Effector memory CD4-positive, alpha-beta T cell (primary cell): ENCODE results near the gene RHEX.

ENCODE experiments used
- DNase-seq, 3 donors: peaks; one replicate each; pipeline ENCODE4 v3.0.0-alpha.2; 2020
- H3K27ac ChIP-seq: 2 replicates; pipeline ENCODE4 v1.7.0; 2013; ENCODE audit warnings: mild to moderate bottlenecking, low read length, moderate library complexity; ENCODE audit not compliant: insufficient read depth, poor library complexity, severe bottlenecking
- H3K27me3 ChIP-seq: replicated peaks from 2 replicates; pipeline ENCODE4 v1.7.0; 2013; ENCODE audit warnings: mild to moderate bottlenecking, low read length; ENCODE audit not compliant: insufficient read depth, control insufficient read depth, poor library complexity, severe bottlenecking
- H3K36me3 ChIP-seq: 2 replicates; pipeline ENCODE4 v1.7.0; 2013; ENCODE audit warnings: mild to moderate bottlenecking, low read length, moderate library complexity; ENCODE audit not compliant: control insufficient read depth, insufficient read depth
- H3K4me1 ChIP-seq: 2 replicates; pipeline ENCODE4 v1.7.0; 2013; ENCODE audit warnings: low read length, mild to moderate bottlenecking; ENCODE audit not compliant: control insufficient read depth, insufficient read depth, poor library complexity, severe bottlenecking
- H3K4me3 ChIP-seq: 2 replicates; pipeline ENCODE4 v1.7.0; 2013; ENCODE audit warnings: low read length, low read depth, mild to moderate bottlenecking; ENCODE audit not compliant: insufficient read depth, poor library complexity, severe bottlenecking
- H3K9me3 ChIP-seq: 2 replicates; pipeline ENCODE4 v1.7.0; 2013; ENCODE audit warnings: mild to moderate bottlenecking, low read length, moderate library complexity; ENCODE audit not compliant: control insufficient read depth

The RHEX gene

GRCh38 chr1:206013026-206013795 is 39.8 kb upstream of the RHEX start:
- Histone ChIP-seq H3K36me3 (no peaks in the 10 kb centered on the region), H3K4me1 (no peaks in the 10 kb centered on the region), H3K27ac (no peak overlapping the region), H3K9me3 (no peaks in the 10 kb centered on the region), H3K4me3 (no peak overlapping the region), H3K27me3 (no peaks in the 10 kb centered on the region)
- DNase-seq = no peak

- no peak overlapping the region for H3K27ac ChIP-seq
- H3K4me3 ChIP-seq = no peak overlapping the region
- no peaks in the 10 kb centered on the region for H3K4me1 ChIP-seq
- H3K9me3 ChIP-seq = no peaks in the 10 kb centered on the region
- H3K36me3 ChIP-seq = no peaks in the 10 kb centered on the region
- H3K27me3 ChIP-seq = no peaks in the 10 kb centered on the region
- DNase-seq = no peak
Measured at GRCh38 chr1:206014601-206015000, 38.4 kb upstream of the RHEX start.

GRCh38 chr1:206015071-206015470 is 37.9 kb upstream of the RHEX start:
- H3K27ac ChIP-seq = no peak overlapping the region
- no peaks in the 10 kb centered on the region for H3K9me3 ChIP-seq
- DNase-seq = no peak
- no peak overlapping the region for H3K4me3 ChIP-seq
- no peaks in the 10 kb centered on the region for H3K27me3 ChIP-seq
- H3K36me3 ChIP-seq = no peaks in the 10 kb centered on the region
- H3K4me1 ChIP-seq = no peaks in the 10 kb centered on the region

- H3K27me3 ChIP-seq = no peaks in the 10 kb centered on the region
- no peak for DNase-seq
Measured at GRCh38 chr1:206020393-206021007, 32.5 kb upstream of the RHEX start.

GRCh38 chr1:206021008-206021625 is 31.9 kb upstream of the RHEX start:
- DNase-seq = no peak
- Histone ChIP-seq H3K4me1 (no peaks in the 10 kb centered on the region), H3K36me3 (no peaks in the 10 kb centered on the region), H3K27ac (no peak overlapping the region), H3K4me3 (no peak overlapping the region), H3K27me3 (no peaks in the 10 kb centered on the region), H3K9me3 (no peaks in the 10 kb centered on the region)

More at GRCh38 chr1:206020393-206021007, 32.5 kb upstream of the RHEX start:
- no peak overlapping the region for H3K27ac ChIP-seq
- H3K4me3 ChIP-seq = no peak overlapping the region
- no peaks in the 10 kb centered on the region for H3K4me1 ChIP-seq
- H3K36me3 ChIP-seq = no peaks in the 10 kb centered on the region
- H3K9me3 ChIP-seq = no peaks in the 10 kb centered on the region

- no peak overlapping the region for H3K27ac ChIP-seq
- H3K27me3 ChIP-seq = no peaks in the 10 kb centered on the region
- H3K4me3 ChIP-seq = no peak overlapping the region
- H3K4me1 ChIP-seq = no peaks in the 10 kb centered on the region
- H3K36me3 ChIP-seq = no peaks in the 10 kb centered on the region
- H3K9me3 ChIP-seq = no peaks in the 10 kb centered on the region
- DNase-seq = no peak
Measured at GRCh38 chr1:206021626-206022365, 31.2 kb upstream of the RHEX start.

GRCh38 chr1:206022766-206023165 is 30.2 kb upstream of the RHEX start:
- no peaks in the 10 kb centered on the region for H3K4me1 ChIP-seq
- no peaks in the 10 kb centered on the region for H3K36me3 ChIP-seq
- no peak overlapping the region for H3K27ac ChIP-seq
- H3K9me3 ChIP-seq = no peaks in the 10 kb centered on the region
- no peak for DNase-seq
- H3K4me3 ChIP-seq = no peak overlapping the region
- H3K27me3 ChIP-seq = no peaks in the 10 kb centered on the region

- no peak for DNase-seq
- no peaks in the 10 kb centered on the region for H3K36me3 ChIP-seq
Measured at GRCh38 chr1:206023695-206024094, 29.3 kb upstream of the RHEX start, which contains the start of gene CTSE. TSS of gene CTSE (minus strand) at chr1:206023895. CDS start at chr1:206023791, 104 bp downstream.

GRCh38 chr1:206025283-206025820 is 27.6 kb upstream of the RHEX start:
- DNase-seq = no peak
- Histone ChIP-seq H3K4me3 (no peak overlapping the region), H3K27ac (no peak overlapping the region), H3K4me1 (no peaks in the 10 kb centered on the region), H3K36me3 (no peaks in the 10 kb centered on the region), H3K27me3 (no peaks in the 10 kb centered on the region), H3K9me3 (no peaks in the 10 kb centered on the region)

More at GRCh38 chr1:206023695-206024094, 29.3 kb upstream of the RHEX start, which contains the start of gene CTSE:
- Histone ChIP-seq H3K9me3 (no peaks in the 10 kb centered on the region), H3K27ac (no peak within 1 kb of the TSS), H3K27me3 (no peaks in the 10 kb centered on the region), H3K4me1 (no peaks in the 10 kb centered on the region), H3K4me3 (no peak within 1 kb of the TSS)
